Renal cortex interstitium (tissue), 11 donors: Measurements from ENCODE around the gene UTS2B. TPM values are rescaled to one million over a fixed set of nuclear protein-coding genes. Genes with fewer than 3 reads are reported as not detected.

Source experiments
- DNase-seq, 11 donors: peaks; one replicate each; pipeline ENCODE4 v3.0.0-alpha.2; 2013; ENCODE audit warnings: low read depth in 9 of 11, low spot score in 4 of 11; ENCODE audit errors: extremely low read depth in 1 of 11
- polyA plus RNA-seq, 3 donors: library from polyadenylated mRNA; unstranded; fragments of 120-200 nt; gene quantifications; one replicate each; pipeline ENCODE4 v1.2.1, GENCODE V29; 2013; ENCODE audit not compliant: insufficient read length in 3 of 3

The UTS2B gene
- polyA plus RNA-seq, 3 donors: 0.65 to 0.88 (median 0.70) TPM

DNA sequence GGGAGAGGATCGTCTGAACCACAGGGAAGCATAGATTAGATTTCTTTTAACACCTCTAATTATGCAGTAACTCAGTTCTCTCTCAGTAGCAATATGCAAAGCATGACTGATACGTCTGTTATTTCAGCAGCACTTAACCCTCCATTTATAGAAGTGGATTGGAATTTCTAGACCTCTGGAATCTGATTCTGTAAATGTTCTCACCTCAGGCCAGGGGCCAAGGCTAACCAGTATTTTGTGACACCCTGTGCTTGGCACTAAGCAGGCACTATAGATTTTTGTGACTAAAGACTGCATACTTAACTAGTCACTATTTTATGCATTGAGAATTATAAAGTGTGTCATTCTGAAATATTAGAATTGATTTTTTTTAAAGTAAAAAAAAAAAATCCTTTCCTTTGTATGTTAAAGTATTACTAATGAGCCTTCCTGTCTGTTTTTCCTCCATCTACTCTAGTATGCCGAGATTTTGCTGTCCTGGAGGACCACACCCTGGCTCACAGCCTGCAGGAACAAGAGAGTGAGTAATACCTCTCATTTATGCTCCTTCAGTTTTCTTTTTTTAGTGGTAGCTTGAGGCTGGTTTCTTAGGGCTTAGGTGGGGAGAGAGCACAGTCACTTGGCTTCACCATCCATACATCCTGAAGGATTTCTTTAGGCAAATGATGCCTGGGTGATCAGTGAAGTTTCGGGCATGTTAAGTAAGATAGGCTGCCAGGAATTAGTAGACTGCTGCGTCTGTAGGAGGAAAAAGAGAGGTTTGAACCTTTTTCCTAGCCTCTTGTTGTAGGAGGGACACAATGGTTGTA lies 26.5 kb upstream of the UTS2B start:
- DNase-seq: no peak

DNA sequence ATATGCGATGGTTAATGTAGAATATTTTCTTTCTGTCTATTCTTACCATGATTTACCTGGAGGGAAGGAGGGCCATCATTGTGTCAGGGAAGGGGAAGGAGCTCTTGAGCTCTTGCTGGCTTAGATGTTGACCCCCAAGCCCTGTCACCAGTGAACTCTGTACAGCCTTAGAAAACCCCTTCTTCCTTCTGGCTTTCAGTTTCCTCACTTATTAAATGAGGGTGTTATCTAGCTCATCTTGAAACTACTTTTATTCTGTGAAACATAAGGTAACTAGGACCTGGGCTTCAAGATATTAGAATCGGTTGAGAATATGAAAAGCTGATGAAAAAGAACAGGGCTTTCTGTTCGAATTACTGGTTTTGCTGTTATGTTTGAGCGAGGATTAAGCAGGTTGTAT lies 25.1 kb upstream of the UTS2B start:
- DNase-seq: no peak

DNA sequence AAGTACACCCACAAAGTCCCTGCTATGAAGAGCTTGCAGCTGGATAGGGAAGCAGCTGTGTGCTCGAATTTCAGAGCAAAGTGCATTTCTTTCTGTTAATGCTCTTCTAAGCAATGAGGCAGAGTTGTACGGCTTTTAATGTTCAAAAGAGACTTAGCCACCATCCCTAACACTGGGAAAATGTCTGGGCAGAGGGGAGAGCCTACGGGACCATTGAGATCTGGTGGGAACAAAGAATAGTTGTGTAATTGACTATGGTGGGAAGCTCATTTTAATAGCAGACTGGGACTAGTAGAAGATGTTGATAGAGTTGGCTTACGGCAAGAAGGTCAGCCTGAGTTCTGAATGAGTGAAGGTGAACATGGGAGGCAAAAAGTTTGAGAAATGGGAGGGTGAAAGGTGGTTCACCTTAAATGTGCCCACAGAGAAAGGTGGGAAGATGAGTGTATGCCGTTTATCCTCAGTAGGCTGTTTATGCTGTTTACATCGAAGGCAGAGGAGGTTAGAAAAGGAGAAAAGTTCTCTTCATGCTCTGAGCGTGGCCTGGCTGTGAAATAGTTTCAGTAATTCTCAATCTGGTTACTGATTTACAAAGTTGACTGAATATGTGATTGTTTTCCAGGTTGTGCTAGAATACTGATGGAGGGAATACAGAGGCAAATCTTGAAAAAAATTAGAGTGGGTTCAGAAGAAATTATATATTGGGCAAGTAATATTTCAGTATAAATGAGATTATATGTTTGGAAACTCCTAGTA lies 22.9 kb upstream of the UTS2B start:
- DNase-seq: no peak

DNA sequence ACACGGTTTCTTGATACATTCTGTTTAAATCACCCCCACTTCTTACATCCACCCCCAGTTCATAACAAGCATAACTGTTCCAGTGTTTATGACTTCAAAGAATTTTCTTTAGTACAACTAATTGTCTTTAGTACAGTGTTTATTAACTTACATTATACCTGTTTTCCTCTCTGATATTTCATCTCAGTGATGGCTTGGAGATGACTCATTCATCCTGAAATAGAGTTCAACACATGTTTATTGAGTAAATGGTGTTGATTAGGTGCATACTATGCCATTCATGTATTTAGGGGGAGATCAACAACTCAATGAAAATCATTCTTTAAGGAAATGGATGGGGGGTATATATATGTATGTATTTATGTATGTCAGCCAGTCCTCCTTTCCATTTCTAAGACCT lies 21.7 kb upstream of the UTS2B start:
- no peak for DNase-seq

DNA sequence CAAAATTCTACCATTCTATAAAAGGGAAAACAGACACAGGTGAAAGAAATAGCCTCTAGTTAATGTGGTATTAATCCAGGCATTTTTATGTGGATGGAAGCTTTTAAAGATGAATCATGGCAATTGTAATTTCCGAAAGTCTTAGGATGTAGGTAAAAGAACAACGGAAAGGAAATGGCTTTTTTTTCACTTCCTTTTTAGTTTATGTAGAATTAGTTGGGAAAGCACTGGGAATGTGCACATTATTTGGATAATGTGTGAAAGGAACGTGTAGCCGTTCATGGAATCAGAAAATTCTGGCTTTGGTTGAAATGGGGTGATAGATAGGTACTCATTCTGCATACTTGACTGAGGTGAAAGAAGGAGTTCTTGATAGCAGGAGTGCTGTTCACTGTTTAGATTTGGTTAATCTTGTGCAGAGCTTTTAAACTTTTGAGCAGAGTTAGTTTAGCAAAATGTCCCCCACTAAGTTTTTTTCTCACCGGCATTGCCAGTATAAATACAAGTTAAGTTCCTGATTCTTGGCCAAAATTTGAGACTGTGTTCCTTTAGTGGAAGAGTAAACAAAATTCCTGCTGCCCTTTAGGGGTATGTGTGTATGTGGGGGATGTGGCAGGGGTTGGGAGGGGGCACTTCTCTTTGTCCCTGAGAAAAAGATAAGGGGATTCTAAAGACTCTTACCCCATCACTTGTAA lies 20.2 kb upstream of the UTS2B start:
- DNase-seq: no peak

DNA sequence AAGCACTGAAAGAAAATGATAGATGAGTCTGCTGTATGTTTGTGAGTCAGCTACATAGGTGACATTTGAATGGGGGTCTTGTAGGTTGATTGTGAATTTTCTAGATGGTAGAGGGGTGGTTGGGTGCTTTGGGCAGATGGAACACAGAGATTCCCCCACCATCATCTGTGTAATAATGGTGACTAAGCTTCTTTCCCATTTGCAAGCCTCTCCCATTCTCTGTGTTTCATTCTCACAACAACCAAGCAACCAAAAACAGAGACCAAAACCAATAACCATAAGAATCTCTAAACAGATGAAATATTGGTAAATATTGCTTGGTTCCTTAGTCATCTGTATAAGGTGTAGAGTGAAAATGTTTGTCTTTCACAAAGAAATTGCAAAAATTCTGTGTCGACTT lies 17.8 kb upstream of the UTS2B start:
- no peak for DNase-seq

DNA sequence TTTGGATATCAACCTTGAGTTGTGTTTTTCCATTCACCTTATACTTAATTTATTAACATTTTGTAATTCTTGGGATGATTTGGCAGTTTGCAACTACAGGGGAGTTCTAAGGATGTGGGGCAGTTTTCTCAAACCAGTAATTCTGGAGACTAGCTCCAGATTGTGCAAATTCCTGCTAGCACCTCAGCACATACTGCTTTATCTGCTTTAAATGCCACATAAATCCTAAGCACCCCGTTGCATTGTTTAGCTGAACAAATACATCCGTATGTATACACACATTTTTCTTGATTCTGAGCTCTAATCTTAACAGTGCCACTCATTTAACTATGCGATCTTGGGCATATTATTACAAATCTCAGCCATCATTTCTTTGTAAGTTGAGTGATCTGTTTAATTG lies 16.9 kb upstream of the UTS2B start:
- no peak for DNase-seq

DNA sequence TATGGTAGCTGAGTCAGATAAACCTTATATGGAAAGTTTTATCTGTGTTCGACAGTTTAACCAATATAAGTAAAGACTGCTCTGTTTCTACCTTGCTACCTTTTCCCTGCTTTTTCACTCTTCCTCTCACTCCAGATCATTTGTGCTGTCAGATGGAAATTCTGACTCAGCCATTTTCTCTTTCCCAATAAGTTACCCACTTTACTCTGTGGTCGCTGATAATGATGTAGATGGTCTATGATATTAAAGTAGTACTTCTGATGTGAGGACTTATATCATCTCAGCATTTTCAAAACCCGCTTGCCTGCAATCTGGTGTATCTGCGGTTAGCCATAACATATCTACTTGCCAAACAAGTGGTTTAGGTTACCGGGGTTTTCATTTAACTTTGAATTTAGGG lies 15.0 kb upstream of the UTS2B start:
- no peak for DNase-seq

DNA sequence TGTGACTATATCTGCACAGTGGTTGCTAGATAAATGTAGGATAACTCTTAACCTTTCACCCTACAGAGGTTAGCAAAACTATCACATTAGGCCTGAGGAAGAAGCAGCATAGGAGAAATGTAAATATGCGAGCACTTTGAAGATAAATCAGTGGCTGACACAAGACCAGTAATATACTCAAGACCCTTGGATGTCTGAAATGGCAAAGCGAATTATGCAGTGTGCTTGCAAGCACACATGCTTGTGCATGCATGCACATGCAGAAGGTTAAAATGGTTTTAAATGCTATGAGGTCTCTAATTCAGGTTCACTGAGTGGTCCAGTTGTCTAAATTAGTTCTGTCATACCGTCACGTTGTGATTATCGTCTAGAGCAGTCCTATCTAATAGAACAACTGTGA lies 13.6 kb upstream of the UTS2B start:
- DNase-seq: no peak

DNA sequence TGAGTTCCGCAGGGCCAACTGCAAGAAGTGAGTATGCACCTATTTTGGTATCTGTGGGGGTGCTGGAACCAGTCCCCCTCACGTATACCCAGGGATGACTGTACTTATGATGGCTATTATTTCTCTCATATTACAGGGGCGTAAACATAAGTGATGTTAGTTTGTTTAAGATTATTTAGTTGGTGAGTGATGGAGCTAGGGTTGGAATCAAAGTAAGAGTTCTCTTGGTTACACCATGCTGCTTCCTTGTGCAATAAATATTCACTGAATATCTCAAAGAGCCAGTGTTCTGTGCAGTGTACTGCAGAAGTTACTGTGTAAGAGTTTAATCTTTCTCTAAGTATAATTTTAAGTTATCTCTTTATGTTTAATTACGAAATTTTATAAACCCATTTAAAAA lies 12.8 kb upstream of the UTS2B start:
- no peak for DNase-seq

DNA sequence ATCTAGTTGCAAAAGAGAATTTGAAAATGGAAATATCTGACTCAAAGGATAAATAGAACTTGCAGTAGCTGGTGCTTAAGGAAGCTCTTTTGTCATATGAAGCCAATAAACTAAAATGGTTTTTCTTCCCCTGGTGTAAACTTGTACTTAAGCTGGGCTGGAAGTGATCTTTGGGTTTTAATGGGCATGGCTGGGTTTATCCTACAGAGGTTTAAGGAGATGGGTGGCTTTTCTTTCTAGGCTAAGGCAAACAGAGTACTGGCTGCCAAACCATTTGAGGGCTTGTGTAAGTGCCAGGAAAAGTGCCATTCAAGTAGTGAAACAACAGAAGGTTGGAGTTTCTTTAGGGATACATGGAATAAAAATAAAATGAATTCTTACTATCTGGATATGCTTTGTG lies 12.1 kb upstream of the UTS2B start:
- no peak for DNase-seq

DNA sequence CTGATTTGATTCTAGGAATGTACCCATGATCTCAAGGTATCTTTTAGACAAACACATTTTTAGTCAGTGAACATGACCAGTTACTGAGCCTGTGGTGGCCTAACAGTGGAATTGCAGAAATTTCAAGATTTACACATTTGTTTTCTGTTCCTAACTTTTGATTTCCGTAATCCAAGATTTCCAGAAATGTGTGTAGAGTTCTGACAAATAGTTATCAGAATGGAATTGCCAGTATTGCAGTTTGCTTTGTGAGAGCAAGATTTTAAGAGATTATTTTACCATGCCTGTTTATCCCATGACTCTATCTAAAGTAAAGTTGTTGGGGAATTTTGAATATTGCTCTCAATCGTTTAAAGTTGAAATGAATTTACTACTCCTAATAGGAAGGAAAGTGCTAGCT lies 11.7 kb upstream of the UTS2B start:
- DNase-seq: no peak

DNA sequence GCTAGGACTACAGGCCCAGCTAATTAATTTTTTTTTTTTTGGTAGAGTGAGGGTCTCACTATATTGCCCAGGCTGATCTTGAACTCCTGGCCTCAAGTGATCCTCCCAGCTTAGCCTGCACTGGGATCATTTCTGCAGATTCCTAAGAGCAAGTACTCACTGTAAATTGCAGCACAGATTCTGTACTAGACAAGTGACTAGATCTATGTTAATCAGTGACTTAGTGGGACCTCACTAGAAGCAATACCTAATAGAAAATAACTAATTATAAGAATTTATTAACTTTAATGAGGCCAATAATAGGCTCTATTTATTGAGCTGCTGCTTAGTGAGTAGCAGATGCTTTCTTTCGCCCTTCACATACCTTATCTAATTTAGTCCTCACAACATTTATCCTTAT lies 10.6 kb upstream of the UTS2B start:
- DNase-seq: no peak

DNA sequence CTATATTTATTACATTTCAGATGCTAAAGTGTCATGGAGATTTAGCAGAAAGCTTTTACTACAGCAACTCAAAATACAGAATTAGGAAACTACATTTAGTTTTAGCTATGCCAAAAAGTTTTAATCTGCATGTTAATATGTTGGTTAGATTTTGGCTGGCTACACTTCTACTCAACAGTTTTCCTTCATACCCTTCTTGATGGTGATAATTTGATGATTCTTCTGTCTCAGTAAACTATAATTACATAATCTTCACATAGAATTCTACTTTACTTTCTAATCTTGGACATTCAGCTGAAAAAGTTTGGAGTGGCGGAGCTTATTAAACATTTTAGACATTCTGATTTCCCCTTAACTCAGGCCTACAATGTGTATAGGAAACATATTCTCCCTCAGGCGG lies 10.0 kb upstream of the UTS2B start:
- no peak for DNase-seq

DNA sequence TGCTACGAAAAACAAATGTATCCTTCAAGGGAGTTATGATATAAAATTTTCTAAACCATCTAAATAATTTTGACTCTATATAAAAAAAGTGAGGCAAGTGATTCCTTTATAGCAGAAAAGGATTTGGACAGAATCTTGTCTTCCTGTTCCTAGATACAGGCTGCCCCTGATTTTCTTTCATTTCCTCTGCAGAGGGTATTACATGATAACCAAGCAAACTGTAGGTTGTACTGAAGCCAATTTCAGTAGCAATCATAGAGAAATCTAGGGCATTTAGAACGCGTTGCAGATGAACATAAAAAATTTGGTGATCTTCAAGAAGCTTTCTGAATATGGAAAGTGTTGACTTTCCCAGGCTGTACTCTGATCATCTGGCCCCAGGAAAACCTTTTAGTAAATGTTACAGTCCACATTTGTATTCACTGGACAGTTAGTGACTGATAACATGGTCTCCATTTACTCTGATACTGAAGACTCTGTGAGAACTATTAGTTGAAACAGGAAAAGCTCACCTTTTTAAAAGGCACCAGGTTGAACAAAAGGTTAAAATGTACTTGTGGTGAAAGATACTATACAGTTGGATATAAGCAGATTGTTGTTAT lies 9.1 kb upstream of the UTS2B start:
- no peak for DNase-seq

DNA sequence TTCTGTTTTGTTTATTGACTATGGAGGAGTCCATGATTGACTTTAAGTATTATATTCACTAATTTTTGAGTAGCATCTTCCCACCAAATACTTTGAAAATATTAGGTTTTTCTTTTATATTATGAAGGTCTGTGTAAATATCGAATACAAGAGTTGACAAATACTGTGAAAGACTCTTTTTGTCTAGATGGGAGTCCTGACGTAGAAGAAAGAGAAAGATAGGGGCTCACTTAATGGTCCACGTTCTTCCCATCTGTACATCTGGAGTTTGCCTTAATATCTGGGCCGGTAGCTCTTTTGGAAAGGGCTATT lies 7.8 kb upstream of the UTS2B start:
- DNase-seq: no peak

DNA sequence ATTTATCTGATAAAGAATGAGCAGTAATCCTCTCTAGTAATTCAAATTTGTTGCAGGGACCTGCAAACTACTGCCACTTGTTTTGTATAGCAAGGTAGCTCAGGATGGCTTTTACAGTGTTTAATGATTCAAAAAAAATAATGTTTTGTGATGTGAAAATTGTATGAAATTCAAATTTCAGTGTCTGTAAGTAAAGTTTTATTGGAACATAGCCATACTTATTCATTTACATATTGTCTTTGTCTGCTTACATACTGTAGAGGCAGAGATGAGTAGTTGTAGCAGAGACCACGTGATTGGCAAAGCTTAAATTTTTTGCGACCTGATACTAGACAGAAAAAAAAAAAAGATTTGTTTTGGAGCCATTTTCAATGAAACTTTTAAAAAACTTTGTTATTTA lies 6.5 kb upstream of the UTS2B start:
- DNase-seq: no peak

DNA sequence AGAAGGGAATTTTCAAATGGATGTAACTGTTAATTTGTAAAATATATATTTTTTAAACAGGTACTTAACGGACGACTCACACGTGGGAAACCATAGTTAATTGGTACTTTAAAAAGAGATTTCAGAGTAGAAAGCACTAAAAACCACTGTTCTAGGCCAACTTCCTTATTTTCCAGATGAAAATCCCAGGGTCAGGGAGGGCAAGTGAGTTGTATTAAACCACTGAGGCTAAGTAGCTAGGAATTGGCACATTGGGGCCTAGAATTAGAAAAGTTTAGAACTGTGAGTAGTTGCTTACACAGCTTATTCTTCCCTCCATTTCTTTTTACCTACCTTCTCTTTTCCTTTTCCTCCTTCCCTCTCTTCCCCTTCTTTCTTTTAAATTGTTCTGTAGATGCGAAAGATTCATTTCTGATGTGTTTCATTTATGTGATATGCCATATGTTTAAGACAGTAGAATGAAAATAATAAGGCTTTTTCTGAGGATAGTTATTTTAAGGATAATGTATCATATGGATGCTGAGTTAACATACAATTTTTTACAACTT lies 4.1 kb upstream of the UTS2B start:
- no peak for DNase-seq

DNA sequence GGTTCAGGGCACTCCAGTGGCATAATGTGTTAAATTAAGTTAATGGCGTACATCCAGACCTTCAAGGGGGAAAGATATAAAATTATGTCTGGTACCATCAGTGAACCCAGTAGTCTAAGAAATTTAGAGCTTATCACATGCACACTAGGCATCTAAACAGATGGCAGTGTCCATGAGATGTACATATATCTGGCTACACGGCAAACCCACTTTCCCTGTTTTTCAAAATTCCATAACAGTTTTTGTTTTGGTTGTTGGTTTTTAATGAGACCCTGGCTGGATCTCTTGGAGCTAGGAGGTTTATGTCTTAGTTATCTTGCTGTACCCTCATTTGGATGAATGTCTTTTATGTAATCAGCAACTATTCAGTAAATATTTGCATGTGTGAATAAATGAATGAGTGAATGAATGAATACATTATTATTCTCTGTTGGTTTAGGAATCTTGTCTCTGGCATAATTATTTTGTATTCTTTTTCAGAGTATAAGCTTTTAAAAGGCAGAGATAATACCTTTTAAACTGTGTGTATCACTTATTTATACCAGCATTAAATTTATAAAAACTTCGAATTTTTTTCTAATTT lies 3.1 kb upstream of the UTS2B start:
- no peak for DNase-seq
